Caco-2 (cell line): ENCODE data around the gene KLF6. TPM values are rescaled to one million over a fixed set of nuclear protein-coding genes. Genes with fewer than 3 reads are reported as not detected.
A peak's percentile ranks its signal among the peaks of the same experiment; 100 is the strongest.

ENCODE experiments used
- BruUV-seq: library from RNA; stranded (reverse); fragments of 400-500 nt; replicated peaks from 2 replicates; lab custom pipeline; 2021; lab: Mats Ljungman, UMichigan
- CTCF ChIA-PET: fragments of 300-600 bp; sonication (Branson Sonifier 250); formaldehyde crosslinking; loops from one replicate; lab custom pipeline; 2022; ENCODE audit warnings: antibody characterized with exemption; lab: Charles Lee
- POLR2A ChIA-PET: fragments of 300-600 bp; sonication (Branson Sonifier 250); formaldehyde crosslinking; loops from one replicate; lab custom pipeline; 2022; ENCODE audit warnings: antibody characterized with exemption; lab: Charles Lee
- DNase-seq, 2 experiments: peaks; one replicate each; pipeline versions ENCODE4 v3.0.0 to v3.0.0-alpha.2; 2020 to 2022
- H3K27me3 ChIP-seq: replicated peaks from 2 replicates; pipeline ENCODE4 v1.6.0; 2011; ENCODE audit warnings: low read length; ENCODE audit not compliant: control insufficient read depth, insufficient read depth
- H3K36me3 ChIP-seq: 2 replicates; pipeline ENCODE4 v1.5.1; 2011; ENCODE audit warnings: low read length; ENCODE audit not compliant: control insufficient read depth, insufficient read depth
- H3K4me1 ChIP-seq: fragments of 250-450 bp; sonication (Bioruptor Pico); 2 replicates; pipeline ENCODE4 v1.5.1; 2020; ENCODE audit warnings: mild to moderate bottlenecking
- H3K4me3 ChIP-seq: 2 replicates; pipeline ENCODE4 v1.5.1; 2011; ENCODE audit warnings: low read depth, mild to moderate bottlenecking, control low read depth, low read length
- H3K9me3 ChIP-seq: fragments of 250-450 bp; sonication (Bioruptor Pico); 2 replicates; pipeline ENCODE4 v1.5.1; 2020; ENCODE audit warnings: mild to moderate bottlenecking, moderate library complexity
- H3K27ac Mint-ChIP-seq: one replicate; pipeline ENCODE4 v1.8.0; 2022; ENCODE audit warnings: mixed read lengths; ENCODE audit not compliant: unreplicated experiment
- H3K27me3 Mint-ChIP-seq: one replicate; pipeline ENCODE4 v1.8.0; 2022; ENCODE audit warnings: mixed read lengths; ENCODE audit not compliant: insufficient read depth, unreplicated experiment
- H3K36me3 Mint-ChIP-seq: one replicate; pipeline ENCODE4 v1.8.0; 2022; ENCODE audit warnings: mild to moderate bottlenecking, mixed read lengths; ENCODE audit not compliant: insufficient read depth, unreplicated experiment
- H3K4me1 Mint-ChIP-seq: one replicate; pipeline ENCODE4 v1.8.0; 2022; ENCODE audit warnings: low read depth, mixed read lengths; ENCODE audit not compliant: unreplicated experiment
- H3K4me3 Mint-ChIP-seq: one replicate; pipeline ENCODE4 v1.8.0; 2022; ENCODE audit warnings: mild to moderate bottlenecking, moderate library complexity, mixed read lengths; ENCODE audit not compliant: unreplicated experiment
- H3K9me3 Mint-ChIP-seq: one replicate; pipeline ENCODE4 v1.8.0; 2022; ENCODE audit warnings: mixed read lengths; ENCODE audit not compliant: unreplicated experiment
- CTCF ChIP-seq, 2 experiments: fragments of 200-600 bp in 1 of 2; IDR thresholded peaks; 1 replicate in 1 of 2; 2 replicates in 1 of 2; pipeline versions ENCODE4 v1.5.1 to v1.8.0; 2011 to 2022; ENCODE audit warnings: antibody characterized with exemption in 1 of 2, control low read depth in 1 of 2, inconsistent platforms in 1 of 2, low read depth in 1 of 2, low read length in 1 of 2, mild to moderate bottlenecking in 1 of 2, moderate library complexity in 1 of 2; ENCODE audit not compliant: insufficient read depth in 1 of 2, severe bottlenecking in 1 of 2, unreplicated experiment in 1 of 2
- intact Hi-C: fragments of 100-400 bp; cut with micrococcal nuclease; formaldehyde crosslinking; loops from one replicate; pipeline ENCODE4 v1.10.0; 2022; ENCODE audit not compliant: unreplicated experiment
- total RNA-seq: library from RNA; stranded (reverse); gene quantifications from 2 replicates; pipeline ENCODE4 v1.2.3, GENCODE V29; 2022

The KLF6 gene
- total RNA-seq, 1 experiment from 2014 or later = 84.5 TPM

GRCh38 chr10:3741688-3742461 lies 43.1 kb downstream of the KLF6 start:
- no peak for TF ChIP-seq CTCF (IDR thresholded peaks at IDR 0.05; ENCODE audit: insufficient read depth in 1 of 2, low read depth in 1 of 2, low read length in 1 of 2, severe bottlenecking in 1 of 2, unreplicated experiment in 1 of 2)
- H3K36me3 ChIP-seq = no peaks in the 10 kb centered on the region
- no peaks in the 10 kb centered on the region for H3K9me3 ChIP-seq
- Mint-ChIP-seq H3K27ac (peak overlapping the region; percentile 77), H3K27me3 (no peaks in the 10 kb centered on the region), H3K4me1 (peaks cover 53% of the 10 kb centered on the region), H3K4me3 (no peak overlapping the region), H3K9me3 (no peaks in the 10 kb centered on the region), H3K36me3 (no peaks in the 10 kb centered on the region)
- BruUV-seq = no TSS peak
- ChIA-PET CTCF (no interaction called here), POLR2A (no interaction called here)
- no peaks in the 10 kb centered on the region for H3K27me3 ChIP-seq
- peaks cover 47% of the 10 kb centered on the region for H3K4me1 ChIP-seq
- no peak overlapping the region for H3K4me3 ChIP-seq
- no peak for DNase-seq
- intact Hi-C loops = loop anchor here (2.0 to 10.0 kb wide), 6 partner anchors 13 to 570 kb away; partner anchors contain the start of gene PITRM1

GRCh38 chr10:3740157-3740871 lies 44.7 kb downstream of the KLF6 start:
- H3K36me3 Mint-ChIP-seq = no peaks in the 10 kb centered on the region
- intact Hi-C loops = loop anchor here (1.0 to 10.0 kb wide), 12 partner anchors 8 to 568 kb away; partner anchors contain the start of gene PITRM1
- ChIA-PET CTCF (interaction anchor here (0.7 to 1.7 kb wide), 7 partner anchors 14 to 543 kb away, joined by 3 to 8 read pairs (median 3); partner anchors contain the start of gene KLF6), POLR2A (interaction anchor here (0.5 to 1.5 kb wide), 10 partner anchors 15 to 447 kb away, joined by 3 to 16 read pairs (median 6); partner anchors contain the start of gene KLF6)
- peaks cover 47% of the 10 kb centered on the region for H3K4me1 Mint-ChIP-seq
- peak overlapping the region; percentile 44 for H3K4me3 Mint-ChIP-seq
- H3K9me3 ChIP-seq = no peaks in the 10 kb centered on the region
- H3K27me3 Mint-ChIP-seq = no peaks in the 10 kb centered on the region
- no peaks in the 10 kb centered on the region for H3K36me3 ChIP-seq
- H3K27me3 ChIP-seq = no peaks in the 10 kb centered on the region
- H3K4me1 ChIP-seq = peaks cover 47% of the 10 kb centered on the region
- H3K9me3 Mint-ChIP-seq = no peaks in the 10 kb centered on the region
- H3K27ac Mint-ChIP-seq = peak overlapping the region; percentile 77
- BruUV-seq = no TSS peak
- peak; percentile 77 to 81 for DNase-seq
- no peak overlapping the region for H3K4me3 ChIP-seq
- no peak for TF ChIP-seq CTCF (IDR thresholded peaks at IDR 0.05; ENCODE audit: insufficient read depth in 1 of 2, low read depth in 1 of 2, low read length in 1 of 2, severe bottlenecking in 1 of 2, unreplicated experiment in 1 of 2)

- Mint-ChIP-seq H3K9me3 (no peaks in the 10 kb centered on the region), H3K4me3 (peak overlapping the region; percentile 44), H3K27ac (peak overlapping the region; percentile 77), H3K36me3 (no peaks in the 10 kb centered on the region), H3K27me3 (no peaks in the 10 kb centered on the region), H3K4me1 (peaks cover 42% of the 10 kb centered on the region)
- TF ChIP-seq CTCF (IDR thresholded peaks at IDR 0.05; ENCODE audit: insufficient read depth in 1 of 2, low read depth in 1 of 2, low read length in 1 of 2, severe bottlenecking in 1 of 2, unreplicated experiment in 1 of 2) = no peak
- Histone ChIP-seq H3K36me3 (no peaks in the 10 kb centered on the region), H3K4me3 (no peak overlapping the region), H3K4me1 (peaks cover 39% of the 10 kb centered on the region), H3K27me3 (no peaks in the 10 kb centered on the region), H3K9me3 (no peaks in the 10 kb centered on the region)
- CTCF ChIA-PET = no interaction called here
- intact Hi-C loops = no loop called here
- DNase-seq = no peak
- no TSS peak for BruUV-seq
- POLR2A ChIA-PET = no interaction called here
Observed at GRCh38 chr10:3738855-3739350, 46.1 kb downstream of the KLF6 start.
